RWPE1 (cell line): ENCODE data around the gene ADAMTS14.

Experiments
- CTCF ChIA-PET: fragments of 350-600 bp; sonication (Branson Sonifier 250); formaldehyde crosslinking; extraction: SDS; loops from one replicate; lab custom pipeline; 2021; lab: Yijun Ruan, JAX
- POLR2A ChIA-PET: fragments of 400-600 bp; formaldehyde crosslinking; extraction: SDS; loops from one replicate; lab custom pipeline; 2020; ENCODE audit warnings: antibody characterized with exemption; ENCODE audit not compliant: low non-redundant PET; lab: Yijun Ruan, JAX
- DNase-seq: peaks from one replicate; pipeline ENCODE4 v3.0.0; 2012; ENCODE audit warnings: low spot score
- H3K27ac ChIP-seq: fragments of 450-650 bp; 2 replicates; pipeline ENCODE4 v1.5.1; 2017
- CTCF ChIP-seq: fragments of 450-650 bp; conservative IDR thresholded peaks from 2 replicates; pipeline ENCODE4 v1.5.1; 2017; ENCODE audit warnings: low read depth, mild to moderate bottlenecking

Gene ADAMTS14

GRCh38 chr10:70735161-70735560, 62.9 kb downstream of the ADAMTS14 start:
- H3K27ac ChIP-seq: no peak overlapping the region
- POLR2A ChIA-PET: interaction anchor here (0.7 kb wide), 1 partner anchor 130 kb away, joined by 4 read pairs; no protein-coding TSS in a partner anchor
- DNase-seq: no peak
- CTCF ChIA-PET: interaction anchor here (0.6 kb wide), 1 partner anchor 26 kb away, joined by 3 read pairs; no protein-coding TSS in a partner anchor
- no peak for TF ChIP-seq CTCF

GRCh38 chr10:70736525-70736924, 64.2 kb downstream of the ADAMTS14 start:
- ChIA-PET POLR2A (no interaction called here), CTCF (no interaction called here)
- H3K27ac ChIP-seq: no peak overlapping the region
- no peak for TF ChIP-seq CTCF
- no peak for DNase-seq

- POLR2A ChIA-PET: no interaction called here
- no peak overlapping the region for H3K27ac ChIP-seq
- CTCF ChIA-PET: interaction anchor here (0.6 kb wide), 1 partner anchor 73 kb away, joined by 3 read pairs; no protein-coding TSS in a partner anchor
These were observed 64.9 kb downstream of the ADAMTS14 start for GRCh38 chr10:70737250-70737649.

GRCh38 chr10:70738006-70738760, 65.9 kb downstream of the ADAMTS14 start:
- no peak for DNase-seq
- H3K27ac ChIP-seq: no peak overlapping the region
- ChIA-PET CTCF (interaction anchor here (0.5 to 0.9 kb wide), 4 partner anchors 16 to 1162 kb away, joined by 3 to 4 read pairs (median 4); no protein-coding TSS in a partner anchor), POLR2A (no interaction called here)
- TF ChIP-seq CTCF: no peak

More at GRCh38 chr10:70737250-70737649, 64.9 kb downstream of the ADAMTS14 start:
- no peak for DNase-seq
- TF ChIP-seq CTCF: no peak

- ChIA-PET CTCF (interaction anchor here (0.5 to 0.9 kb wide), 3 partner anchors 15 to 195 kb away, joined by 3 to 4 read pairs (median 3); no protein-coding TSS in a partner anchor), POLR2A (no interaction called here)
- no peak for TF ChIP-seq CTCF
- no peak for DNase-seq
- H3K27ac ChIP-seq: no peak overlapping the region
These were observed 66.4 kb downstream of the ADAMTS14 start for GRCh38 chr10:70738761-70739121.

- no peak for TF ChIP-seq CTCF
- ChIA-PET POLR2A (no interaction called here), CTCF (interaction anchor here (0.7 kb wide), 1 partner anchor 144 kb away, joined by 5 read pairs; no protein-coding TSS in a partner anchor)
- DNase-seq: no peak
- H3K27ac ChIP-seq: no peak overlapping the region
These were observed 68.3 kb downstream of the ADAMTS14 start for GRCh38 chr10:70740406-70741288.
